Adrenal gland (tissue), 12 donors: Measurements from ENCODE around the gene NUAK1. TPM values are rescaled to one million over a fixed set of nuclear protein-coding genes. Genes with fewer than 3 reads are reported as not detected.
A peak's percentile ranks its signal among the peaks of the same experiment; 100 is the strongest.
"Not testable (repeated sequence)": the region's sequence is repeated elsewhere in the genome, so short reads cannot be mapped to it uniquely, and the experiment has no call there.

ENCODE experiments used
- DNase-seq, 7 donors: peaks; one replicate each; pipeline ENCODE4 v3.0.0-alpha.2; 2019 to 2020
- H3K27ac ChIP-seq, 5 donors: fragments of 200-600 bp; sonication (generic) in 4 of 5; 1 replicate in 3 of 5; 2 replicates in 2 of 5; pipeline versions ENCODE4 v1.5.1 to v1.8.0; 2016 to 2020; ENCODE audit warnings: mild to moderate bottlenecking in 1 of 5
- H3K27me3 ChIP-seq: fragments of 200-600 bp; 2 replicates; pipeline ENCODE4 v1.8.0; 2021
- H3K36me3 ChIP-seq, 2 donors: fragments of 200-600 bp; replicated peaks in 1 of 2; 1 replicate in 1 of 2; 2 replicates in 1 of 2; pipeline versions ENCODE4 v1.5.1 to v1.8.0; 2018 to 2022
- H3K4me1 ChIP-seq, 2 donors: fragments of 200-600 bp; replicated peaks in 1 of 2; 1 replicate in 1 of 2; 2 replicates in 1 of 2; pipeline versions ENCODE4 v1.5.1 to v1.8.0; 2018 to 2021
- H3K4me3 ChIP-seq, 4 donors: fragments of 200-600 bp; sonication (generic) in 3 of 4; one replicate each; pipeline ENCODE4 v1.5.1; 2016 to 2018
- H3K9me3 ChIP-seq, 3 donors: fragments of 200-600 bp; sonication (generic) in 1 of 3; replicated peaks in 1 of 3; 1 replicate in 2 of 3; 2 replicates in 1 of 3; pipeline versions ENCODE4 v1.5.1 to v1.8.0; 2016 to 2021
- POLR2A ChIP-seq, 2 donors: fragments of 450-650 bp; IDR thresholded peaks; one replicate each; pipeline ENCODE4 v1.6.1; 2017; ENCODE audit warnings: antibody characterized with exemption in 2 of 2, mild to moderate bottlenecking in 2 of 2, moderate library complexity in 1 of 2
- WGBS, 4 donors: extraction: QIAGEN DNeasy Blood & Tissue Kit in 2 of 4; methylation state at CpG; one replicate each; pipeline versions ENCODE4 v1.1.5 to v1.1.7; 2013 to 2017; 5-methylcytosine and 5-hydroxymethylcytosine counted together
- intact Hi-C, 2 donors: fragments of 100-400 bp; cut with DNase I; formaldehyde crosslinking; loops; one replicate each; pipeline versions ENCODE4 v1.14.1 to v1.15.0; 2022 to 2023
- polyA plus RNA-seq, 3 donors: library from polyadenylated mRNA; stranded (reverse); fragments of 200-250 nt in 2 of 3; fragments of 350-450 nt in 1 of 3; fragmentation: Illumina TruSeq in 1 of 3; extraction: RNeasy Lipid Tissue Mini Kit (QIAGEN cat#74804) in 1 of 3; gene quantifications; one replicate each; pipeline ENCODE4 v1.2.3, GENCODE V29; 2013 to 2014
- total RNA-seq, 9 donors: library from RNA; depleted of rRNA in 4 of 9; stranded (reverse); fragments of >200 nt in 4 of 9; fragments of 120-200 nt in 1 of 9; fragmentation: NEBNext Ultra II Directional in 1 of 9; extraction: Animal tissue kit (Norgen Biotek cat#: 25700) in 1 of 9; gene quantifications; one replicate each; pipeline versions ENCODE4 v1.1.0 to v1.2.4, GENCODE V29; 2013 to 2023
- TF ChIP-seq, protein P1 (sequence below), 6 experiments: fragments of 450-650 bp in 4 of 6; fragments of 200-600 bp in 2 of 6; sonication (generic) in 1 of 6; IDR thresholded peaks; 1 replicate in 5 of 6; 2 replicates in 1 of 6; pipeline versions ENCODE4 v1.5.1 to v1.8.0; 2016 to 2021; ENCODE audit warnings: antibody characterized with exemption in 6 of 6, mild to moderate bottlenecking in 2 of 6, moderate library complexity in 1 of 6
- donor health status: healthy with polysubstance abuse.
- donor health status: Bipolar disorder and iron deficiency.
- donor health status: DM: yes; HTN: yes; CAD: no.
- donor health status: DM: no; HTN: no; CAD: no.
- donor health status: DM: no; HTN: no; CAD: no.
- donor health status: DM: yes; HTN: yes; CAD: no.

The NUAK1 gene
- total and polyA plus RNA-seq, 12 donors = 2.4 to 15.1 (median 8.4) TPM

DNA sequence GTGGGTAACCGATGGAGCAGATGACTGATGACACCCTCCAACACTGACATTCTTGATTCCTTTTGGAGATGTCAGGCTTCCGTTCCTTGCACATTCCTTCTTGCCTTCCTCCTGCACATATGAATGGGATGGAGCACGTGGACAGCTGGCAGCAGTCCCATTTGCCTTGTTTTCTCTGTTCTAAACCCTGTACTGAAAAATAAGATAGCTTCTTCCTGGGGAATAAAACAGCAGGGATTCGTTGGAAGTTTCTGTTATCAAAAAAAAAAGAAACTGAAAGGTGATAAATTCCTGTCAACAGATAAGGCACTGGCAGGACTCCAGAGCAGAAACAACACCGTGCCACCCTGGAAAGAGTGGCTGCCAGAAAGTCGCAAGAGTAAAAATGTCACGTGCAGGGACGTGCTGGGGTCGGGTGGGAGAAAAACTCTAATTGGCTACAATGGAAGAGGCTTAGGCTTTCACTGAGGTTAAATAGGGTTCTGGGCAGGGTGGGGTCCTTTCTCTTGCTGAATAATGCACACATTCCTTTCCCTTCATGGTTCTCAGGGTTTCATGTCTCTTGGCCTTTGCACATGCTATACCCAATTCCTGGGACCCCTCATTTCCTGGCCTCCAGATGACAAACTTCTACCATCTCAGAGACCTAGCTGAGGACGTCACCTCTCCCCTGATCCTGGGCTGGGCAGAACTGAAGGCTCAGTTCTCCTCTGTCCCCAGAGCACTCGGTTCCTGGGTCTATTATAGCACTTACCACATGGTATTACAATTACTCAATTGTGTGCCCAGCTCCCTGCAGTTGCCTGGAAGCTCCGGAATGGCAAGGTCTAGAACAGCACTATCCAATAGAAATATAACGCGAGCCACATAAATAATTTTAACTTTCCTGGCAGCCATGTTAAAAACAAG, 7.0 kb upstream of the NUAK1 start:
- DNase-seq = peak in 4 of 7 donors; percentile 41 to 61 (median 49)
- Histone ChIP-seq H3K4me3 (no peak overlapping the region), H3K36me3 (no peaks in the 10 kb centered on the region), H3K9me3 (no peaks in the 10 kb centered on the region), H3K27ac (peak overlapping the region in 2 of 5 donors; percentile 8 to 26), H3K4me1 (peaks cover 0 to 26% of the 10 kb centered on the region in 2 donors), H3K27me3 (no peaks in the 10 kb centered on the region)
- WGBS, 4 donors = 37 to 44% (median 40%) methylated on average over 14 of the region's 14 CpGs
- TF ChIP-seq POLR2A (IDR thresholded peaks at IDR 0.05) = no peak
- TF ChIP-seq, protein P1, sequence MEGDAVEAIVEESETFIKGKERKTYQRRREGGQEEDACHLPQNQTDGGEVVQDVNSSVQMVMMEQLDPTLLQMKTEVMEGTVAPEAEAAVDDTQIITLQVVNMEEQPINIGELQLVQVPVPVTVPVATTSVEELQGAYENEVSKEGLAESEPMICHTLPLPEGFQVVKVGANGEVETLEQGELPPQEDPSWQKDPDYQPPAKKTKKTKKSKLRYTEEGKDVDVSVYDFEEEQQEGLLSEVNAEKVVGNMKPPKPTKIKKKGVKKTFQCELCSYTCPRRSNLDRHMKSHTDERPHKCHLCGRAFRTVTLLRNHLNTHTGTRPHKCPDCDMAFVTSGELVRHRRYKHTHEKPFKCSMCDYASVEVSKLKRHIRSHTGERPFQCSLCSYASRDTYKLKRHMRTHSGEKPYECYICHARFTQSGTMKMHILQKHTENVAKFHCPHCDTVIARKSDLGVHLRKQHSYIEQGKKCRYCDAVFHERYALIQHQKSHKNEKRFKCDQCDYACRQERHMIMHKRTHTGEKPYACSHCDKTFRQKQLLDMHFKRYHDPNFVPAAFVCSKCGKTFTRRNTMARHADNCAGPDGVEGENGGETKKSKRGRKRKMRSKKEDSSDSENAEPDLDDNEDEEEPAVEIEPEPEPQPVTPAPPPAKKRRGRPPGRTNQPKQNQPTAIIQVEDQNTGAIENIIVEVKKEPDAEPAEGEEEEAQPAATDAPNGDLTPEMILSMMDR (IDR thresholded peaks at IDR 0.05) = no peak
- intact Hi-C loops = loop anchor here in 1 of 2 donors (10.0 kb wide), 1 partner anchor 59 kb away; no protein-coding TSS in a partner anchor

DNA sequence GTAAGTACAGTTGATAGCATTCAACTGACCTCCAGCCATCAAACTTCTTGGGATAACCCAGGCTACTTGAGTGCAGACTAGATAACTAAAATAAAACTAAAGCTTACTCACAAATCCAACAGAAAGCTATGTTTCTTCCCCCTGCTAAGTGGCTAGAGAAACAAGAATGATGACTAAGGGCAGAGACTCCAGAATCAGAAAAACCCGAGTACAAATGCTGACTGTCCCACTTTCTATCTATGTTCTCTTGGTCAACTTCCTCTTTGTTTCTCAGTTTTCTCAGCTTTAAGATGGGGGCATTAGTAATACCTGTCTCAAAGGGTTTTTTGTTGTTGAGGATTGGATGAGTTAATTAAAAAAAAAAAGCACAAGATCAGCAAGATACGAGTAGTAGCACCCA, 6.1 kb upstream of the NUAK1 start:
- Histone ChIP-seq H3K27me3 (no peaks in the 10 kb centered on the region), H3K4me3 (no peak overlapping the region), H3K9me3 (no peaks in the 10 kb centered on the region), H3K36me3 (no peaks in the 10 kb centered on the region), H3K27ac (no peak overlapping the region), H3K4me1 (peaks cover 3 to 35% of the 10 kb centered on the region in 2 donors)
- no peak for DNase-seq
- intact Hi-C loops = loop anchor here in 1 of 2 donors (10.0 kb wide), 1 partner anchor 60 kb away; no protein-coding TSS in a partner anchor
- no peak for TF ChIP-seq POLR2A (IDR thresholded peaks at IDR 0.05)
- TF ChIP-seq, protein P1 (IDR thresholded peaks at IDR 0.05) = no peak
- WGBS, 4 donors = 60 to 76% (median 61%) methylated on average over 2 of the region's 2 CpGs

DNA sequence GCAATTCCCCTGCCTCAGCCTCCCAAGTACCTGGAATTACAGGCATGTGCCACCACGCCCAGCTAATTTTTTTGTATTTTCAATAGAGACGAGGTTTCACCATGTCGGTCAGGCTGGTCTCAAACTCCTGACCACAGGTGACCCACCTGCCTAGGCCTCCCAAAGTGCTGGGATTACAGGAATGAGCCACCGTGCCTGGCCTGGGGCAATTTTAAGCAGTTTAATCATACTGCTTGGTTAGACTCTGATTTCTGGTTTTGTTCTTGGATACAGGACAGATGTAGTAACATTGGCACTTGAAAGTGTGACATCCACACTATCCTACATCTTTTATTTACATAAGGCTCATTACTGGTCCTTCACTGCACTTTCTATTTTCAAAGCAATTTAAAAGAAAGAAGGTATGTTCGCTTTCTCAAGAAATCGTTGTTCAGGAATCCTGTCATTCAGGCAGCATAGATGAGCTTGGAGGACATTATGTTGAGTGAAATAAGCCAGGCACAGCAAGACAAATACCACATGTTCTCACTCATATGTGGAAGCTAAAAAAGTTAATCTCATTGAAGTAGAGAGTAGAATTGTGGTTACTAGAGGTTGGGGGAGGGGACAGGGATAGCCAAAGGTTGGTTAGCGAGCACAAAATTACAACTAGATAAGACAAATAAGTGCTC, 4.0 kb upstream of the NUAK1 start:
- H3K4me3 ChIP-seq = no peak overlapping the region
- TF ChIP-seq POLR2A (IDR thresholded peaks at IDR 0.05) = no peak
- TF ChIP-seq, protein P1 (IDR thresholded peaks at IDR 0.05) = no peak
- WGBS, 4 donors = 89 to 96% (median 93%) methylated on average over 7 of the region's 7 CpGs
- no peaks in the 10 kb centered on the region for H3K36me3 ChIP-seq
- H3K27me3 ChIP-seq = no peaks in the 10 kb centered on the region
- intact Hi-C loops = loop anchor here in 1 of 2 donors (10.0 kb wide), 1 partner anchor 62 kb away; no protein-coding TSS in a partner anchor
- no peak overlapping the region for H3K27ac ChIP-seq
- peak in 1 of 7 donors; percentile 2 for DNase-seq
- peaks cover 11 to 27% of the 10 kb centered on the region in 2 donors for H3K4me1 ChIP-seq
- no peaks in the 10 kb centered on the region for H3K9me3 ChIP-seq

DNA sequence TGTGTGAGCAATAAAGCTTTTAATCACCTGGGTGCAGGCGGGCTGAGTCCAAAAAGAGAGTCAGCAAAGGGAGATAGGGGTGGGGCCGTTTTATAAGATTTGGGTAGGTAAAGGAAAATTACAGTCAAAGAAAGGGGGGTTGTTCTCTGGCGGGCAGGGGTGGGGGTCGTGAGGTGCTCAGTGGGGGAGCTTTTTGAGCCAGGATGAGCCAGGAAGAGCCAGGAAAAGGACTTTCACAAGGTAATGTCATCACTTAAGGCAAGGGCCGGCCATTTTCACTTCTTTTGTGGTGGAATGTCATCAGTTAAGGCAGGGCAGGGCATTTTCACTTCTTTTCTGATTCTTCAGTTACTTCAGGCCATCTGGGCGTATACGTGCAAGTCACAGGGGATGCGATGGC, 3.2 kb upstream of the NUAK1 start:
- not testable (repeated sequence) for DNase-seq, H3K4me3 ChIP-seq, H3K27me3 ChIP-seq, H3K27ac ChIP-seq, H3K9me3 ChIP-seq, H3K36me3 ChIP-seq
- WGBS, 4 donors = 89 to 93% (median 92%) methylated on average over 8 of the region's 8 CpGs
- intact Hi-C loops = loop anchor here in 1 of 2 donors (10.0 kb wide), 1 partner anchor 63 kb away; no protein-coding TSS in a partner anchor
- H3K4me1 ChIP-seq = peaks cover 11 to 32% of the 10 kb centered on the region in 2 donors
